Skeletal muscle tissue (tissue), 4 donors: ENCODE data around the gene FOLR2. TPM values are rescaled to one million over a fixed set of nuclear protein-coding genes. Genes with fewer than 3 reads are reported as not detected.
"Not testable (repeated sequence)": the region's sequence is repeated elsewhere in the genome, so short reads cannot be mapped to it uniquely, and the experiment has no call there.

Experiments
- H3K27ac ChIP-seq: one replicate; pipeline ENCODE4 v1.7.0; 2013; ENCODE audit warnings: mild to moderate bottlenecking, low read depth, low read length, inconsistent platforms
- H3K27me3 ChIP-seq, 3 donors: one replicate each; pipeline ENCODE4 v1.7.0; 2013; ENCODE audit warnings: low read length in 3 of 3; ENCODE audit not compliant: control insufficient read depth in 3 of 3, insufficient read depth in 3 of 3
- H3K36me3 ChIP-seq, 3 donors: one replicate each; pipeline ENCODE4 v1.7.0; 2013; ENCODE audit warnings: low read length in 3 of 3; ENCODE audit not compliant: control insufficient read depth in 3 of 3, insufficient read depth in 3 of 3
- H3K4me1 ChIP-seq, 3 donors: one replicate each; pipeline ENCODE4 v1.7.0; 2013; ENCODE audit warnings: low read length in 3 of 3, mild to moderate bottlenecking in 3 of 3; ENCODE audit not compliant: control insufficient read depth in 3 of 3, insufficient read depth in 3 of 3
- H3K4me3 ChIP-seq, 3 donors: one replicate each; pipeline ENCODE4 v1.7.0; 2013; ENCODE audit warnings: low read length in 3 of 3
- H3K9ac ChIP-seq, 3 donors: one replicate each; pipeline ENCODE4 v1.7.0; 2013; ENCODE audit warnings: low read length in 3 of 3, mild to moderate bottlenecking in 3 of 3, moderate library complexity in 2 of 3, low read depth in 1 of 3
- H3K9me3 ChIP-seq, 3 donors: one replicate each; pipeline ENCODE4 v1.7.0; 2013; ENCODE audit warnings: low read length in 3 of 3; ENCODE audit not compliant: control insufficient read depth in 3 of 3
- total RNA-seq: library from RNA; depleted of rRNA; stranded (reverse); fragments of >200 nt; gene quantifications from one replicate; pipeline ENCODE4 v1.2.3, GENCODE V29; 2014
- donor health status: Osteomylitis.

Gene FOLR2
- total RNA-seq, result 15.1 TPM

DNA sequence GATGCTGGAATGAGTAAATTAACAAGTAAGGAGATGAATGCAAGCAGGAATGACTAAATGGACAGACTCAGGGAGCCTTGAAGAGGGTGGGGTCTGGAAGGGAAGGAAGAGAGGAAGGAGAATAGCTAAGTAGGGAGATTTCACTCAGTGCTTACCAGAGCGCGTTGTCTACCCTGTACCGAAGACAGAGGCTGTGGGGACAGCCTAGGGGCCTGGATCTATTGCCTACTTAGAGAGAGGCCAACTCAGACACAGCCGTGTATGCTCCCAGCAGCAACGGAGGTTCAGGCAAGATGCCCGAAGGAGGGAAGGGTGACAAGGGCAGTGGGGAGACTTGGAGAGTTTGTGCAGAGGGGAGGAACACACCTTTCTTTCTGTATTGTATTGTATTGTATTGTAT lies at the start of gene FOLR2:
Gene FOLR2 (plus strand): TSS at position 157 of the 400 bp plus-strand sequence. CDS start 1,791 bp downstream, outside the sequence.
- Histone ChIP-seq H3K9me3 (no peaks in the 10 kb centered on the region), H3K4me1 (no peaks in the 10 kb centered on the region), H3K4me3 (peak within 1 kb of the TSS in 1 of 3 donors; percentile 14), H3K9ac (no peak within 1 kb of the TSS), H3K27ac (peak within 1 kb of the TSS; percentile 30), H3K27me3 (no peaks in the 10 kb centered on the region), H3K36me3 (no peaks in the 10 kb centered on the region)

DNA sequence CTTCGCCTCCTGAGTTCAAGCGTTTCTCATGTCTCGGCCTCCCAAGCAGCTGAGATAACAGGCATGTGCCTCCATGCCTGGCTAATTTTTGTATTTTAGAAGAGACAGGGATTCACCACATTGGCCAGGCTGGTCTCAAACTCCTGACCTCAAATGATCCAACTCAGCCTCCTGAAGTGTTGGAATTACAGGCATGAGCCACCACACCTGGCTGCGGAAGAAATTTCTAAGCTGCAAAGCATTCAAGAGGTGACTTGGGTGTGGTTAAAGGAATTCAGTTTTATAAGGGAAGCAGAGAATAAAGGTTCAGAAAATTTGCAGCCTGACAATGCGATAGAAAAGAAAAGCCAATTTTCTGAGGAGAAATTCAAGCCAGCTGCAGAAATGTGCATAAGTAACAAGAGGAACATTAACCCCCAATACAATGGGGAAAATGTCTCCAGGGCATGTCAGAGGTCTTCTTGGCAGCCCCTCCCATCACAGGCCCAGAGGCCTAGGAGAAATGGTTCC lies 47.5 kb upstream of the FOLR2 start:
- H3K36me3 ChIP-seq, result not testable (repeated sequence)

DNA sequence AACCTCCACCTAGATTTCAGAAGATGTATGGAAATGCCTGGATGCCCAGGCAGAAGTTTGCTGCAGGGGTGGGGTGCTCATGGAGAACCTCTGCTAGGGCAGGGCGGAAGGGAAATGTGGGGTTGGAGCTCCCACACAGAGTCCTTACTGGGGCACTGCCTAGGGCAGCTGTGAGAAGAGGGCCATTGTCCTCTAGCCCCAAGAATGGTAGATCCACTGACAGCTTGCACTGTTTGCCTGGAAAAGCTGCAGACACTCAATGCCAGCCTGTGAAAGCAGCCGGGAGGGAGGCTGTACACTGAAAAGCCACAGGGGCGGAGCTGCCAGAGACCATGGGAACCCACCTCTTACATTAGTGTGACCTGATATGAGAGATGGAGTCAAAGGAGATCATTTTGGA lies 46.8 kb upstream of the FOLR2 start:
- not testable (repeated sequence) for H3K9me3 ChIP-seq, H3K4me1 ChIP-seq, H3K9ac ChIP-seq, H3K27ac ChIP-seq, H3K27me3 ChIP-seq, H3K36me3 ChIP-seq, H3K4me3 ChIP-seq

More for the DNA sequence above, 47.5 kb upstream of the FOLR2 start:
- not testable (repeated sequence) for H3K4me3 ChIP-seq, H3K27ac ChIP-seq, H3K4me1 ChIP-seq, H3K9me3 ChIP-seq, H3K27me3 ChIP-seq, H3K9ac ChIP-seq

DNA sequence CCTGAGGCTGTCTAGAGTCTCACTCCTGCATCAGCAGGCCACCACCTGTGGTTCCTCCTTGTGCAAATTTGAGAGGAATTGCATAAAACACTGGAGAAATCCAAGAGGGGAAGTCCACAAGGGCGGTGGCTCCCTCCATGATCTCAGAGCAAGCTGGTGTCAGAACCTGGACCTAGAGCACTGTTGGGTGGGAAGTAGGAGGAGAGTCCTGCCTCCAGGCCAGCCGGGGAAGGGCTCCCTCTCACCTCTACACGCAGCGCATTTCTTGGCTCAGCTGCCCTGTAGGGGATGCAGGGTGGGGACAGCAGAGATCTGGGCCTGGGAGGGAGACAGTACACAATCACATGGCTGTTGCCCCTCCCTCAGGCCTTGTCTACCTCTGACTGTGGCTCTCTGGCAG lies 44.6 kb upstream of the FOLR2 start:
- not testable (repeated sequence) for H3K36me3 ChIP-seq, H3K27me3 ChIP-seq, H3K9me3 ChIP-seq, H3K4me3 ChIP-seq, H3K9ac ChIP-seq, H3K27ac ChIP-seq, H3K4me1 ChIP-seq

DNA sequence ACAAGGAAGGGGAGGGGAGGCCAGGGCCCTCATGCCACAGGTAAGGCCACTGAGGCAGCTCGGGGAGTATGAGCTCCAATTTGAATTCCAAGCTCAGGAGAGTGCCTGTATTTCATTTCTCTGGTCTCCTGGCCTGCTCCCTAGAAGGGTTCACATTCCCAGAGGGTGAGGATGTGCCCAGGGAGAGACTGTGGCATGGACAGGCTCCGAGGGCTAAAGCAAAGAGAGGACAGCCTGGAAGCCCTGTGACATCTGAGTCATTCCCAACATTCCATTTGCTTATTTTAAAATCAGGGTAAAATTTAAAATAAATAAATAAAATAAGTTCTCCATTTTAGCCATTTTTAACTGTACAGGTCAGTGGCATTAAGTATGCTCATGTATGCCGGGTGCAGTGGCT lies 43.3 kb upstream of the FOLR2 start:
- peaks cover 0 to 2% (median 0%) of the 10 kb centered on the region in 3 donors for H3K27me3 ChIP-seq
- H3K9me3 ChIP-seq, result no peaks in the 10 kb centered on the region
- H3K36me3 ChIP-seq, result no peaks in the 10 kb centered on the region
- no peak overlapping the region for H3K4me3 ChIP-seq
- no peaks in the 10 kb centered on the region for H3K4me1 ChIP-seq
- H3K27ac ChIP-seq, result no peak overlapping the region
- no peak overlapping the region for H3K9ac ChIP-seq

DNA sequence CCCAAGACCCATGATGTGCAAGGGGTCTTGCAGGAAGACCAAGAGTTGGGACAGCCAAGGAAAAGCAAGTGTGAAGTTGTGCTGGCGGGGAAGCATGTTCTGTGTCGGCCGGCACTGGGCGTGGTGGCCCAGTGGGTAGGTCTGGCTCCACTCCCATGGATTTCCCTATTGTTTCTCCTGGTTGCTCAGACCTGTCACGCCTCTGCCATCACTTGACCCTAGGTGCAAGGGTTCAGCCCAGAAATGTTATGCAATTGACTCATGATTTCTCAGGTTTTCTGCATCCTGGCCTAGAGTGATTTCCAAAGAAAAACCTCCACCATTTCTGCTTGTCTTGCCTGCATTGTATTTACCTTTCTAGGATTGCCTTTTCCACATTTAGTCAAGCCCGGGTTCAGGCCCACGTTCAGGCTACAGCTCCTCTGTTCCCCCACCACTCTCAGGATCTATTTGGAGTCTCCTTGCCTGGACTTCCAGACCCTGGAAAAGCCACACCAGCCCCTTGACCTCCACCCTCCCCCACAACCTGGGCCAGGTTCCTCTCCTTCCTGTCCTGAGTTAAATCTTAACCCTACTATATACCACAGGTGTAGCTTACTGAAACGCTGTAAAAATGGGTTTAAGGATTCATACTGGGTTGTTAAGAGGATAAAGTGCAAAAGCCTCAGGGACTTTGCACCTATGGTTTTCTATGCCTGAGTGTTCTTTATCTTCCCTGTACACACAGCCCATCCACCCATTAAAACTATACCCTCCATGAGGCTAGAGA lies 42.1 kb upstream of the FOLR2 start:
- Histone ChIP-seq H3K36me3 (no peaks in the 10 kb centered on the region), H3K27me3 (peaks cover 0 to 2% (median 0%) of the 10 kb centered on the region in 3 donors), H3K4me1 (no peaks in the 10 kb centered on the region), H3K4me3 (no peak overlapping the region), H3K9me3 (no peaks in the 10 kb centered on the region), H3K9ac (no peak overlapping the region), H3K27ac (no peak overlapping the region)

DNA sequence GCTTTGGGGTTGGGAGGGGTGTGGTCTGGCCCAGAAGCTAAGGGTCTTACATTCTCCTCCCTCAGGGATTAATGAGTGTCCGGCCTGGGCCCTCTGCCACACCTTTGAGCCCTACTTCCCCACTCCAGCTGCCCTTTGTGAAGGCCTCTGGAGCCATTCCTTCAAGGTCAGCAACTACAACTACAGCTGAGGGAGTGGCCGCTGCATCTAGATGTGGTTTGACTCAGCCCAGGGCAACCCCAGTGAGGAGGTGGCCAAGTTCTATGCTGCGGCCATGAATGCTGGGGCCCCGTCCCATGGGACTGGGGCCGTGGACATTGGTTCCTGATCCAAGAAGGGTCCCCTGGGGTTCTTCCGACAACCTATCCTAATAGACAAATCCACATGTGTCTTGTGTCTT lies 38.9 kb upstream of the FOLR2 start:
- no peaks in the 10 kb centered on the region for H3K36me3 ChIP-seq
- peaks cover 0 to 7% (median 0%) of the 10 kb centered on the region in 3 donors for H3K4me1 ChIP-seq
- H3K9me3 ChIP-seq, result no peaks in the 10 kb centered on the region
- H3K27me3 ChIP-seq, result peaks cover 0 to 2% (median 0%) of the 10 kb centered on the region in 3 donors
- no peak overlapping the region for H3K27ac ChIP-seq
- H3K9ac ChIP-seq, result no peak overlapping the region
- no peak overlapping the region for H3K4me3 ChIP-seq

DNA sequence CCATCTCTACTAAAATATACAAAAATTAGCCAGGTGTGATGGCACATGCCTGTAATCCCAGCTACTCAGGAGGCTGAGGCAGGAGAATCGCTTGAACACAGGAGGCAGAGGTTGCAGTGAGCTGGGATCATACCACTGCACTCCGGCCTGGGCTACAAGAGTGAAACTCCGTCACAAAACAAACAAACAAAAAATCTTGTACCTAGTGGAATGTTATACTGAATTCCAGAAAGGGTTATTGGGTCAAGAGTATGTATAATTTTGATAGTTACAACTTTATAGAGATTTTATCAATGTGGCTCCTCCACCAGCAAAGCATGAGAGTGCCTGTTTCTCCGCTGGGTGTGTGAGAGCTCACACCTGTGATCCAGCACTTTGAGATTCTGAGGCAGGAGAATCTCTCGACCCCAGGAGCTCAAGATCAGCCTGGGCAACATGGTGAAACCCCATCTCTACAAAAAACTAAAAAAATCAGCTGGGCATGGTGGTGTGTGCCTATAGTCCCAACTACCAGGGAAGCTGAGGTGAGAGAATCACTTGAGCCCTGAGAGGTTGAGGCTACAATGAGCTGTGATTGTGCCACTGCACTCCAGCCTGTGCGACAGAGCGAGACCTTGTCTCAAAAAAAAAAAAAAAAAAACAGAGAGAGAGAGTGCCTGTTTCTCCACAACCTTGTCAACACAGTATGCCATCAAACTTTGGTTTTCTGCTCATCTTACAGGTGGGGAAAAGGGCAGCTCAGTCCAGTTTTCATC lies 37.4 kb upstream of the FOLR2 start:
- Histone ChIP-seq H3K9me3 (no peaks in the 10 kb centered on the region), H3K27me3 (peaks cover 0 to 2% (median 0%) of the 10 kb centered on the region in 3 donors), H3K36me3 (no peaks in the 10 kb centered on the region), H3K27ac (no peak overlapping the region), H3K4me3 (no peak overlapping the region), H3K9ac (no peak overlapping the region), H3K4me1 (peaks cover 0 to 10% (median 0%) of the 10 kb centered on the region in 3 donors)

DNA sequence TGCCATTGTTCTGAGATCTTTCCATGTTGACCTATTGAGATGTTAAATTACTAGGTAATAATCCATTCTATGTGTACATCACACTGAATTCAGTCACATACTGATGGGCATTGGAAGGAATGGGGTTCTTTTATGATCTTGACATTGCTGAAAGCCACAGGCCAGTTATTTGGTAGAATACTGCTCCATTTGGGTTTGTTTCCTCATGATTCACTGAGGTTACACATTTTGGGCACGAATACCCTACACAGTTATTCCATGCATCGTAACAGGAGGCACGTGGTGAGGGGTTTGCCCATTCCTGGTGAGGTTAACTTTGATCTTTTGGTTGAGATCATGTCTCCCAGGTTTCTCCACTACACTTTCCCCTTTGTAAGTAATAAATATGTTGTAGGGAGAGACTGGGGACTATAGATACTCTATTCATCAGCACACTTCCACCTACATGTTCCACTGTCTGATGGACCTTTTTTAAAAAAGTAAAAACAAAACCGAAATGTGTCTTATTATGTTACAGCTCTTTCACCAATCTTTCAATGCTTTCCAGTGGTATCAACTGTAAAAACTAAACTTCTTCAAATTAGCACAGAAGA lies 36.7 kb upstream of the FOLR2 start:
- Histone ChIP-seq H3K9me3 (no peaks in the 10 kb centered on the region), H3K27me3 (peaks cover 0 to 2% (median 0%) of the 10 kb centered on the region in 3 donors), H3K4me3 (no peak overlapping the region), H3K9ac (no peak overlapping the region), H3K4me1 (peaks cover 0 to 10% (median 0%) of the 10 kb centered on the region in 3 donors), H3K27ac (no peak overlapping the region), H3K36me3 (no peaks in the 10 kb centered on the region)
